ENCODE measurements around the gene KLHL13.

DNA sequence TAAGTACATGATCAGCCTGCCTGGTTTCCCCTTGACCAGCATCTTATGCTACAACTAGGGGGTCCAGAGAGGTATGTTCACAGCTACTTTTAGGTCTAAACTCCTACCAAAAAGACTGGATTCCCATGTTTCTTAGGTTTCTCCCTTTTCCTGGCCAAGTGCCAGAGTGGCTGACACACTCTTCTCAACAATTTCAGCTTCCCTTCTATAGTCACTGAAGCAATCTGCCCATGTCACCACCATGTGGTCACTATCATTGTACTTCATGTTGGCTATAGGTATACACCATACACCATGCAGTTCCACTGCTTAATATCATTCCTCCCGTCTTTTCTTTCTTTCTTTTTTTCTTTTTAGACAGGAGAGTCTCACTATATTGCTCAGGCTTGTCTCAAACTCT lies 66.9 kb downstream of the KLHL13 start:
- TF ChIP-seq HDAC2 (IDR thresholded peaks at IDR 0.05; ENCODE audit: borderline replicate concordance in 1 of 2, low read depth in 2 of 2, low read length in 2 of 2) = no peak
- no peak for TF ChIP-seq SRF (IDR thresholded peaks at IDR 0.05; ENCODE audit: low read depth, low read length)
- TF ChIP-seq, protein P1, sequence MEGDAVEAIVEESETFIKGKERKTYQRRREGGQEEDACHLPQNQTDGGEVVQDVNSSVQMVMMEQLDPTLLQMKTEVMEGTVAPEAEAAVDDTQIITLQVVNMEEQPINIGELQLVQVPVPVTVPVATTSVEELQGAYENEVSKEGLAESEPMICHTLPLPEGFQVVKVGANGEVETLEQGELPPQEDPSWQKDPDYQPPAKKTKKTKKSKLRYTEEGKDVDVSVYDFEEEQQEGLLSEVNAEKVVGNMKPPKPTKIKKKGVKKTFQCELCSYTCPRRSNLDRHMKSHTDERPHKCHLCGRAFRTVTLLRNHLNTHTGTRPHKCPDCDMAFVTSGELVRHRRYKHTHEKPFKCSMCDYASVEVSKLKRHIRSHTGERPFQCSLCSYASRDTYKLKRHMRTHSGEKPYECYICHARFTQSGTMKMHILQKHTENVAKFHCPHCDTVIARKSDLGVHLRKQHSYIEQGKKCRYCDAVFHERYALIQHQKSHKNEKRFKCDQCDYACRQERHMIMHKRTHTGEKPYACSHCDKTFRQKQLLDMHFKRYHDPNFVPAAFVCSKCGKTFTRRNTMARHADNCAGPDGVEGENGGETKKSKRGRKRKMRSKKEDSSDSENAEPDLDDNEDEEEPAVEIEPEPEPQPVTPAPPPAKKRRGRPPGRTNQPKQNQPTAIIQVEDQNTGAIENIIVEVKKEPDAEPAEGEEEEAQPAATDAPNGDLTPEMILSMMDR (IDR thresholded peaks at IDR 0.05; ENCODE audit: control extremely low read depth in 1 of 3, insufficient read depth in 1 of 3, low read depth in 1 of 3, low read length in 3 of 3) = no peak
- TF ChIP-seq JUN (IDR thresholded peaks at IDR 0.05; ENCODE audit: low read depth, low read length) = no peak
- TF ChIP-seq SIN3A (conservative IDR thresholded peaks at IDR 0.05 in 1 of 2, IDR thresholded peaks at IDR 0.05 in 1 of 2; ENCODE audit: low read depth in 1 of 2, low read length in 2 of 2) = no peak
- no peak for TF ChIP-seq TAF1 (IDR thresholded peaks at IDR 0.05; ENCODE audit: low read depth, low read length)
- no peak for TF ChIP-seq ZNF274 (IDR thresholded peaks at IDR 0.05; ENCODE audit: borderline replicate concordance, extremely low read depth, low read length)
- no peak for TF ChIP-seq EZH2 (IDR thresholded peaks at IDR 0.05; ENCODE audit: low read depth, low read length, severe bottlenecking)
- TF ChIP-seq EP300 (IDR thresholded peaks at IDR 0.05; ENCODE audit: borderline replicate concordance in 1 of 2, low read depth in 2 of 2, low read length in 2 of 2) = no peak
- TF ChIP-seq POLR2A (IDR thresholded peaks at IDR 0.05; ENCODE audit: control extremely low read depth in 1 of 2, low read depth in 2 of 2, low read length in 2 of 2) = no peak
- TF ChIP-seq, protein P2, sequence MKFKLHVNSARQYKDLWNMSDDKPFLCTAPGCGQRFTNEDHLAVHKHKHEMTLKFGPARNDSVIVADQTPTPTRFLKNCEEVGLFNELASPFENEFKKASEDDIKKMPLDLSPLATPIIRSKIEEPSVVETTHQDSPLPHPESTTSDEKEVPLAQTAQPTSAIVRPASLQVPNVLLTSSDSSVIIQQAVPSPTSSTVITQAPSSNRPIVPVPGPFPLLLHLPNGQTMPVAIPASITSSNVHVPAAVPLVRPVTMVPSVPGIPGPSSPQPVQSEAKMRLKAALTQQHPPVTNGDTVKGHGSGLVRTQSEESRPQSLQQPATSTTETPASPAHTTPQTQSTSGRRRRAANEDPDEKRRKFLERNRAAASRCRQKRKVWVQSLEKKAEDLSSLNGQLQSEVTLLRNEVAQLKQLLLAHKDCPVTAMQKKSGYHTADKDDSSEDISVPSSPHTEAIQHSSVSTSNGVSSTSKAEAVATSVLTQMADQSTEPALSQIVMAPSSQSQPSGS (IDR thresholded peaks at IDR 0.05; ENCODE audit: low read length) = no peak

Data from H1 (cell line).